NCI-H446 (cell line): ENCODE measurements around the gene ARID1B.

Experiments used
- DNase-seq, 2 experiments: peaks; one replicate each; lab custom pipeline; 2025; lab: John Stamatoyannopoulos, UW

ARID1B gene

DNA sequence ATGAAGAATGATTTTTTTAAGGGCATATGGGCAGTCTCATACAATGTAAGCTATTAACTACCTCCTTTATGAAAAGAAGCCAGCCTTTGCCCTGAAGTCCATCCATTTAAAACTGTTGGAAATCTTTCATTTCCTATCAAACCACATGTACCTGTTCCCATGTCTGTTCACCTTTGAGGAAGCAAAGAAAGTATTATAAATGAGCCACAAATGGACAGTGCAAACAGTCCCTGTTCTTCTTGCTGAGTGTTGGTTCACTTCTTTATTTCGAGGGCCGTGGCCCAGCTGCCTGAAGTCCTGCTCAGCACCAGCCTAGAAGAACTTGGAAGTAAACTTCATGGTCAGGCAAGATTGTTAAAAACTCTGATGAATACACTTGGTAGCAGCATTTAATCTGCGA is 433.8 kb downstream of the ARID1B start:
- no peak for DNase-seq

DNA sequence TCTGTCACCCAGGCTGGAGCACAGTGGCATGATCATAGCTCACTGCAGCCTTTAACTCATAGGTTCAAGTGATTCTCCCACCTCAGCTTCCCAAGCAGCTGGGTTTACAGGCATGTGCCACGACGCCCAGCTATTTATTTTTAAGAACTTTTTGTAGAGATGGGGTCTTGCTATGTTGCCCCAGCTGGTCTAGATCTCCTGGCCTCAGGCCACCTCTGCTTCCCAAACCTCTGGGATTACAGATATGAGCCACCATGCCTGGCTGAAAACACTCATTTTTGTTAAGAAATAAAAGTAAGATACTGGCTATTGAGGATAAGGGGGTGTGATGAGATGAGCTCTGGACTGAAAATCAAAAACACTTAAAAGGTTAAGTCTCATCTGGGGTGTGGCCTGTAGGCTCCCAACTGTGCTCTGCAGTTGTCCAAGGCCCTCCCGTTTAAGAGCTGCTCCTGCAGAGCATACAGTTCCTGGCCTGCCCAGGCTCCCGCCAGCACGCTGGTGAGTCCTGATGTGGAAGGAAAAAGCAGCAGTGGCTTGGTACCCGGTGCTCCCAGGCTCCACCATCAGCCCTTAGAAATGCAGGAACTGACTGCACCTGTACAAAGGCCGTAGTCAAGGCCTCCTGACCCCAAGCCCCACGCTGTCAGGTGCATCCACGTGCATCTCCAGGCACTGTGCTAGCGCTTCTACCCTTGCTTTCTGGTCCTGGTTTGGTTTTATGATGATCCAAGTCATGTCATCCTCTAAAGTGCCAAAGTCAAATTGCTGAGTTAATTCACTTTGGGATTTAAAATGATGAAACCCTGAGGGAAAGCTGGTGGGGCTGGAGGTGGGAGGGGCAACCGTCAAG is 434.7 kb downstream of the ARID1B start:
- no peak for DNase-seq

DNA sequence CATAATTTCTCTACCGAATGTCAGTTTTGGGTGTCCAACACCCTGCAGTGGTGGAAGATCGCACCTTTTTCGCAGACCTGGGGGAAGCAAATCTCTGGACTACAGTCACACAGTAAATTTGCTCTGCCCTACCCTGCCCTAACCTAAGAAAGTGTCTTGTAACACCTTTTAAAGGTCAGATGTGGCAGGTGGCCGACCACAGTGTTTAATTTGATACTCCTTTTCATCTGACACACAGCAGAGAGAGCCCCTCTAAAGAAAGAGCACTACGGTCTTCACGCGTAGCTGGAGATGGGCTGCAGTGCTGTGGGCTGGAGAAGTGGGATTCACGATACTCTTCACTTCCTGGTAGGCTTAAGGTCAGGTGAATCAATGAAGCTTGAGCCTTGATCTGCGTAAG is 436.2 kb downstream of the ARID1B start:
- no peak for DNase-seq

DNA sequence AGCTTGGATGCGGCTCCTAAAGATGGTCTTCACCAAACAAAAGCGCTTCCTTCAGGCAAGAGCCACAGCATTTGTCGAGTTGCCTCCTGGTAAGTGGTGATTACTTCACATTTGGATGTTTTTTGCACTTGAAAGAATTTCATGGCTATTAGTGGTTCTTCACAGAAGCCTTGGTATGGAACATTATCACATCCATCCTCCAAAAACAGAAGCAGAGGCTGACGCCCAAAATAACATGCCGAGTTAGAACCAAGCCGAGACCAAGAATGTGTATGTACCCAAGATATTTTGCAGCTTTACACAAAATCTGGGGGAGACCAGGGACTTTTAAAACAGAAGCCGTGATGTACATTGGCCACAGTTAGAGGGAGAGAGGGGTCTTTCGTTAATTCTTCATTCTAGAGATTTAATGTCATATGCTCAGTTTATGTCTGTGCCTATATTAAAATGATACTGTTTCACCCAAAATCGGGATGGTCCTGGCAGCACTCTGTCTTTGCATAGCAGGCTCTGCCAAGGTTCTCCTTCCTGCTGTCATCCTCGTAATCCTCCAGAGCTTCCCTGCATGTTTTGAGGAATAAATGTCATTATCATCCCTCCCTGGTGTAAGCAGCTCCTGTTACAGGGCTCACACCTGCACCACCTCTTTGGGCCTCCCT is 436.9 kb downstream of the ARID1B start:
- no peak for DNase-seq

DNA sequence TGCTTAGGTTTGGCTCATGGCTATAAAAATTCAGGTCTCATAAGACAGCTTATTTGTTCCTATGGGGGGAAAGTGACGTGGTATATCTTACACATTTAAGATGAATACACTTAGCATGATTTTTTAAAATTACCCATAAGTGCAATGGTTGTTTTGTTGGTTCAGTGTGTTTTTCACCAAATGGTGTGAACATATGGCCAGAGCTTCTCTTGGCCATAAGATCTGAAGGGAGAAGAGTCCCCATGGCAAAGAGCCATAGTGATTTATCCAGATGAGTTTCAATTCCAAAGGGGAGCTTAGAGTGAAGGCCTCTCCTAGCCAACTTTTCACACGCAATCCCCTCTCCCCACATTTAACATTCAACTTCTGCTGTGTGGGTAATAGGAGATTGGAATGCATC is 438.5 kb downstream of the ARID1B start:
- peak; percentile 53 to 77 for DNase-seq

DNA sequence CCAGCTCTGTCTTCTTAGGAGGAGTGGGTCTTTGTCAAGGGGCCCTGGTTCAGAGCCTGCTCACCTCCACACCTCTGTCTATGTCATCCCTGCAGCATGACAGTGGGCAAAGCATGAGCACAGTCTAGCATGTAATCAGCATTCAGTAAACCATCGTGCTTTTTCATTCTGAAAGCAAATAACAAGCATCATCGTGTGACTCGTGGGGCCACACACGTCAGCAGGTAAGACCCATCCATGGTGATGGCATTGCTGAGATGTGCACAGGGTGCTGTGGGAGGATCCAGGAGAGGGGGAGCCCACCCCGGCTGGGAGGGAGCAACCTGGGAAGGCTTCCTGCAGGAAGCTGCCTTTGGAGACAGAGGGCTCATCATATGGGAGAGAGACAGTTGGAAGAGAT is 439.4 kb downstream of the ARID1B start:
- no peak for DNase-seq

DNA sequence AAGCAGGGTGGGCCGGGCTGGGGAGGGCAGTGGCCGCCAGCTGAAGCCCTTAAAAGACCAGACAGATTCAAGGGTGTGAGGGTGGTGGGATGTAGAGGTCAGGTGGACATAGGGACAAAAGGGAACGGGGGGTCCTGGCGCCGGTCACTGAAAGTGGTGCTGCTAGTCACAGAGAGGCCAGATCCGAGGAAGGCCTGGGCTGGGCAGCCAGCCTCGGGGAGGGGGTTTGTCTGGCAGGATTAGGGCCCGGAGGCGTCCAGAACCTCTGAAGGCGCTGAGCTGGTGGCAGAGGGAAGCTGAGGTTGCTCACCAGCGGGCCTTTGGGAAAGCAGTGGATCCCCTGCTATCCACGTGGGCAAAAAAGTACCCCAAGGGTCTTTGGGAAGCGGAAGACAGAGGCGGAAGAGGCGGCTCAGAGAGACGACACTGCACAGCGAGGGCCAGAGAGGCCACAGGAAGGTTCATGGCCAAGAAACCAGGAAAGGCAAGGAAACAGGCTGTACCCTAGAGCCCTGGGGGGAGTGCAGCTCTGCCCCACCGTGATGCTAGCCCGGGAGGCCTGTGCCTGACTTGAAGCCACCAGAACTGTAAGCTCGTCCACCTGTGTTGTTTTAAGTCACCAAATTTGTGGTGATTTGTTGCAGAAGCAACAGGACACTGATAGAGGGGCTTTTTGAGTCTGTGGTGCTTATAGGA is 440.2 kb downstream of the ARID1B start:
- no peak for DNase-seq

DNA sequence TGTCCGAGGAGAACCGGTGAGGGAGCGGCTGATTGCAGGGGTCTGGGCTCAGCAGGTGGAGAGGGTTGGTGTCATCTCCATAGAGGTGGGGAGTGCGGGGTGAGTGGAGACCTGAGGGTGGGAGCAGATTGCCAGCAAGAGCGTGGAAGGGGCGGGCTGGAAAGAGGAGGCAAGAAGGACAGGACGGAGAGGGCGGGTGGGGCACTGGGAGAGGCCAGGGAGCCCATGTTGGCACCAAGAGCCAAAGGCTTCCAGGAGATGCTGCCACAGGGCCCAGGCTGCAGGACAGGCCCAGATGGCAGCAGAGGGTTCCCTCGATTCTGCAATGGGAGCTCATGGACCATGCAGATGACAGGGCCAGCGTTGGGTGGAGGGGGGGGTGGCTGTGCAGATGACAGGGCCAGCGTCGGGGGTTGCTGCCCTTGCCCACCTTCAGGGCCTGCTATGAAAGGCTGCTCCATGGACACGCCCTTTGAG is 440.8 kb downstream of the ARID1B start:
- no peak for DNase-seq

DNA sequence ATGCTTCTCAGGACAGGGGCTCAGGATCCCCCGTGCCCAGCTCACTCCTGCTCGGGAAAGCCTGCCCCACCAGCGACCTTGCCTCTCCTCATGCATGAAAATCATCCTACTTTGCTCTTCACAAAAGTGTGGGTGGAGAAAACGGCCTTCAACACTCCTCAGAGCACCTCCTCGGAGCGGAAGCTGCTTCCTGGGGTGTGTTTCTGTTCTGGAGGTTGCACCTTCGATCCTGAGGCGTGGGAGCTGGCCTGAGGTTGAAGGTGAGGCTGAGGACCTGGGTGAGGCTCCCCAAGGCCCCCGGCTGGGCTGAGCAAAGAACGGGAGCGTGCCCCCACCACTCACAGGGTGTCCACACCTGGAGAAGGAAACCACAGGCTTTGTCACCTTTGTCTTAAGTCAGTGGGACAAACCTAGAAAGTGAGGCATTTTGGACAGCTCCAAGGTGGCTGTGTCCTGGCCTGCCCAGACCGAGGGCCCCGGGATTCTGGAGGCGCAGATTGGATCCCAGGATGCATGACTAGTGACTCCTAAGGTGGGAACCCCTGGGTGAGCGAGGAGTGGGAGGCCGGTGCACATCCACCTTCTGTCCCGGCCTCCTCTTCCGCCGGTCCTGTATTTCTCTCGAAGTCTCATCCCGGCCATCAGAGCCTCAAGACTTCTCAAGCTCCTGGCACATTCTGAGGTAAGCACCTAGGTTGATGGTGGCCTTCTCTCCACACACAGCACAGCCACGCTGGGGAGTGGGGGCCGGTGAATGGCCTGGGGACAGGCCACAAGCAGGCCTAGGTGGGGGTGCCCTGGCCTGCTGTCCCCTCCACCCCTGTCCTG is 441.4 kb downstream of the ARID1B start:
- DNase-seq = no peak

DNA sequence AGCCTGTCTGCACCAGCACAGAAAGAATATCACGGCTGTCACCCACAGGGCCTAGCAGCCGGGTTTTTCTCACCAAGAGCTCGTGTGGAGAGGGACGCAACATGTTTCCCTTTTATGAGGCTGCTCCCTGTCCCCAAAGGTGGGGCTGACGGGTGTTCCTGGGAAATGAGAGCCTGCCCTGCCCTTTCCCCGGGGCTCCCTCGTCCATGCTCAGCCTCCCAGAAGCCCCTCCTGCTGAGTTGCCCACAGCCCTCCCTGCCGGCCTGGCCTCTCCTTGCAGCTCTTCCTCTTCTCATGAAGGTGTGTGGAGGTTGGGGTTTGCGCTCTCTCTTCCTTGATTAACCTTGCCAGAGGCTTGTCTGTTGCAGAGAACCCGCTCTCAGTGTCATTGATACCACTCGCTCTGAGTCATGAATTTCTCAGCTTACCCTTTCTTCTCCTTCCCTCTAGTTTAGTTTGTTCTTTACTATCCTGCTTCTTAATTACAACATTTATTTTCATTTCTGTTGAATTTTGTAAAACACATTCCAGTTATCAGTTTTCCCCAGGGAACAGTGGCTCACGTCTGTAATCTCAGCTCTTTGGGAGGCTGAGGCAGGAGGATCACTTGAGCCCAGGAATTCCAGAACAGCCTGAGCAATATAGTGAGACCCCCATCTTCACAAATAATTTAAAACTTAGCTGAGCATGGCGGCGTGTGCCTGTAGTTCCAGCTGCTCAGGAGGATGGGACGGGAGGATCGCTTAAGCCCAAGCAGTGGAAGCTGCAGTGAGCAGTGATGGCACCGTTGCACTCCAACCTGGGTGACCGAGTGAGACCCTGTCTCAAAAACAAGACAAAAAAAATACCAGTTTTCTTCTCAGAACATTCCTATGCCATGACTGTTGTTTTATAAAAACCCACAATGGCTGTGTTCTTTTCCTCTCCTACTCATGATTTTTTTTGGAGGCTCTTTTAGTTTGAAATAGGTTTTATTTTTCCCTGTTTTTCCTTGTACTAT is 442.3 kb downstream of the ARID1B start:
- DNase-seq = no peak

DNA sequence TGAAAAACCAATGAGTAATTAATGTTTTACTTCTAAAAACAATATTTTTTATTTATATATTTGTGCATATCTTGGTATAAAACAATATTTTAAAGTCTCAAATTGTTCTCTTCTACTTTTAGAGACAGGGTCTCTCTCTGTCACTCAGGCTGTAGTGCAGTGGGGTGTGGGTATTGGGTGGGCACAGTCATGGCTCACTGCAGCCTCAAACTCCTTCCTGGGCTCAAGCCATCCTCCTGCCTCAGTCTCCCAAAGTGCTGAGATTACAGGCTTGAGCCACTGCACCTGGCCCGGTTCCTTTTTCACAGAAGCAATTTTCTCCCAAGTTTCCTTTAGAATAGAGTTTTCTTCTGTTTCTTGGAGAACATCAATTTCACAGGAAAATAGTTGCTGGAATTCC is 443.3 kb downstream of the ARID1B start:
- DNase-seq = no peak

DNA sequence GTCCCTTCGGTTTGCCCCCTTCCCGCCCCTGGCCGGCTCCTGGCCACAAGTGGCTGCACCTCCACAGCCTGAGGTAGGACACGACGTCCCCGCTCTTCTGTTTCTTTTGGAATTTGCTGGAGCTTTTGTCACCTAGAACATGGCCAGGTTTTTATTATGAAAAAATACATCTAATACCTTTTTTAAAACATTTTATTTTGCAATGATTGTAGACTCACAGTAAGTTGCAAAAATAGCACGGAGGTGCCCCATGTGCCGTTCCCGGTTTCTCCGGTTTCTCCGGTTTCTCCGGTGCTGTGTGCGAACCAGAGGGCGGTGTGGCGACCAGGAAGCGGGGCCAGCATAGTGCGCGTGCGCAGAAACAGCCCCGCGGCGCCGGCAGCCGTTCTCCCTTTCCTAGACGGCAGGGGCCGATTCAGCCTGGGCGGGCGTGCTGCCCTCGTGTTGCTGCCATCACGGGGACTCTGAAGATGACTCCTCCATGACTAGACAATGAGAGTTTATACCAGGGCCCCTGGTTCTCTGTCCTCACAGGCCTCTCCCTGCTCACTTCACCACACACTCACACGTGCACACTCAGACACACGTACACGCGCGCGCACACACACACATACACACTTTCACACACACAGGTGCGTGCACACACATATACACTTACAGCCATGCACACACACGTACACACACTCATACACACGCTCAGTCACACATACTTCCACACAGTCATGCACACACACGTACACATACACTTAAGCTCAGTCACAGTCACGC is 444.1 kb downstream of the ARID1B start:
- no peak for DNase-seq

DNA sequence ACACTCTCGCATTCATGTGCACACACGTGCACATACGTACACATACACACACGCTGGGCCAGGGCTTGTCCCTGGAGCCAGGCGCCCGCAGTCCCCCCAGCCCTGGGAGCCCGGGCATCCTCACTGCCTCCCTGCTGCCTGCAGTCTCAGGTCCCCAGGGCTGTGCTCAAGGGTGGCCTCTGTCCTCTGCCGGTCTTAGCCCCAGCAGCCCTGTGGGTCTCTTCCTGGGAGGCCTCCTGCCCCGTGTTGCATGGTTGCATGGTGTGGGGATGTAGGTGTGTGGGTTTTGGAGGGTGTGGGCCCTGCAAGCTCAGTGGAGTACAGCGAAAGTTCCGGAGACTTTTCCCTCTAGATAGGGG is 444.6 kb downstream of the ARID1B start:
- DNase-seq = no peak

DNA sequence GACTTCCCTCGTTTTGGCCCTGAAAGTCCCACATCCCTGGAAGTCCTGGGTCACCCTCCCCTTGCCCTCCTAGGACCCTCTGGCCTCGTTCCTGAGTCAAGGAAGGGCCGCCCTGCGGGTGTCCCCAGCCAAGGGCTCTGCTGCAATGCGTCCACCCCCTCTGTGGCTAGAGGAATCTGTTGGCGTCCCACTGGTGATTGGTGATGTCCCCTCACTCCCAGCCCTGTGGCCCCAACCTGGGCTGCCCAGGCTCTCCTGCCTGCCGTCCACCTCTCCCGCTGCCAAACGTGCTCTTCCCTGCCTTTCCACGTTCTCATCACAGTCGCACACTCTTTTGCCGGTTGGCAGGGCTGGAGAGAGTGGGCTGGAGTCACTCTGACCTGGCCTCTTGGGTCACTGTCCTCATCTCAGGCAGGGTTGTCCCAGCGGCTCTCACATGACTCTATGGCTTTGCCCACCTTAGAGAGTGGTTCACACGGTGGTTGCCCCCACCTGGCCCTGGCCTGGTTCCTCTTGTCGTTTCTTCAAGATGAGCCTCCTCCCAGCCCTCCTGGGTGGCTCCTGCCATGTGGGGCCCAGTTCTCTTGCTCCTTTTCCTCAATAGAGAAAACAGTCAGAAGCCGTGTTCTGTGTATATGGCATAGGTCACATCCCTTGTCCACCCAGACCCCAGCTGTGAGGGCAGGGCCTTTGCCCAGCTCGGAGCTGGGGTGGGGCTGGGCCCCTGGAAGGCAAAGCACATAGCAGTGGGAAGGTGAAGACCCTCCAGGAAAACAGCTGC is 445.2 kb downstream of the ARID1B start:
- DNase-seq = no peak

DNA sequence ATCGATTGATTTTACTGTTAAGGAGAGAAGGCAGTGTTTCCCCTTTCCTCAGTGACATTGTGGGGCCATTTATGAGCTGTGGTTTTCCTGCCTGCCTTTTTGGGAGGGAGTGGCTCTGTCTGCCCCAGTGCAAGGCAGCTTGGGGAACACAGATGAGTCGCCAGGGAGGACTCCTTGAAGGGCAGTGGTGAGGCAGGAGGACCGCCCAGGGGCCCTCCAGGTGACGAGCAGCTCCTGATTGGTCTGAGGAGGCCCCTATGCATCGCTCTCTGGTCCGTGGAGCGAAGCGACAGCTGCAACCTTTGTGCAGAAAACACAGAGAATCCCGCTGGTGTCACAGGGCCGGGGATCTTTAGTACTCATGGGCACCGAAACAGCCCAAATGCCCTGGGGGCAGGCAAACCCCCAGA is 445.8 kb downstream of the ARID1B start:
- no peak for DNase-seq

DNA sequence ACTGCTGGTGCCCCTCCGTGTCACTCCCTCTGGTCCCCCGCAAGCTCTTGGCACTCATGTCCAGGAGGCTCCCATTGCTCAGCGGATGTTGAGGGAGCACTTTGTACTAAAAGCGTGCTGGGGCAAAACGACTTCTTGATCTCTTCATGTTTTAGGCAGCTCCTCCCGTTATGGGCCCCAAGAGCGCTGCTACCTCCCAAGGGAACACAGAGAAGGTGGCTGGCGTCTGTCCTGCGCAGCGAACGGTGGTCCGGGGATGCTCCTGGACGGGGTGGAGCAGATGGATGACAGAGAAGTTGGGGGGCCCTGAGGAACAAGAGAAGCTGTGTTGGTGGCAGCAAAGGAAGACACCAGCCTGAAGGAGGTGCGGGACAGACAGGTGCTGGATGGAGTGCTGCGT is 446.3 kb downstream of the ARID1B start:
- no peak for DNase-seq

DNA sequence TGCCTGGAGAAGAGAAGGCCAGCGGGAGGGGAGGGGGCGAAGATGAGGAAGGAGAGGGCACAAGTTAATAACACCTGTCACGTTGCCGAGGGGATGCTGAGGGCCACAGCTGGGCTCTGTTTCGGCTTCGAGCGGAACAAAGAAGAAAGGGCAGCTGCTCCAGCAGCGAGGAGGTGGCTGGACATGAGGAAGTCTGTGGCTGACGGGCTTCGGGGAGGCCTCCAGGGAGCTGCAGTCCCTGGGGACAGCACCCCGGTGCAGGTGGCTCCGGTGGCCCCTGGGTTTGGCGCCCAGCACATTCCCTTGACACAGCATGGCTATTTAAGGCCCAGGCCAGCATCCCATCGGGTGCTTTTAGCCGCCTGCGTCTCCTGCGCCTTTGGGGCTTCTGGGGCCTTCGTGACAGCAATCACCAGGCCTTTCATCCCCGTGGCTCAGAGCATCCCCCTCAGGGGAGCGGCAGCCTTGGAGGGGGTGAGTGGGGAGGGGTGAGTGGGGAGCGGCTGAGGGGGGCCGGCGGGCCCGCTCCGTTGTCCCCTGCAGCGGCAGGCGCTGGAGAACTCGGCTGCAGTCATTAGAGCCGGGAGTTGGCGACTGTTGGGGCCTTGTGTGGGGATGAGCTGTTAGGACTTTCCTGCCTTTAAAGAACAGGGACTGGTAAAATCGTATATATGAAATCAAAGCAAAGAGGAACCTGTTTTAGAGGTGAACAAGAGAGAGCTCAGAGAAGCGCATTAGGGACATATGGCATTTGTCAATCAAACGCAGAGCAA is 447.2 kb downstream of the ARID1B start:
- DNase-seq = no peak

DNA sequence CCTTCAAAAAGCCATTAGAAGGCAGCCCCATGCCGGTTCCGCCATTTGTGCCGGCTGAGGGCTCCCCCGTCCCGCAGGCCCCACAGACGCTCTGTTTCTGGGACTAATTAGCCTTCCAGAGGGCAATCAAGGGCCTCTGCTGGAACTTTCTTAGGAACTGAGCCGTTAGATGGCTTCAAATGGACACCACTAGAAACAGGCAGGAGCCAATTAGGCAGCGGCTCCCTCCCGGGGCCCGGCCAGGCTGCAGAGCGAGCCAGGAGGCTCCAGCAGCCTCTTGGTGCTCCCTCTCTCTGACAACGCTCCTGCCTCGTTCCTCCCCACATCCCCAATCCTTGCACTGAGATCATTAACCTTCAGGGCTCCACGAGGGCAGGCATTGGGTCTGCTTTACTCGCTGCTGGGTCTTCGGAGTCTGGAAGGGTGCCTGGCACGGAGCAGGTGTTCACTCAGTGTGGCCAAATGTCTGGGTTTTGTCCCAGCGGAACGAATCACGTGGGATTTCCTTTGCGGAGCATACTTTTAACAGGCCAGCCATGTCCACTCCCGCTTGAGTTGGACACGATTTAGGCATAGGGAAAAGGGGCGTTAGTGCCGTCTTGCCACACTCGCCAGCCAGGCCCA is 447.9 kb downstream of the ARID1B start:
- no peak for DNase-seq
